HG02798 (cell line): ENCODE measurements around the gene NIPAL4.
"Not testable (repeated sequence)": the region's sequence is repeated elsewhere in the genome, so short reads cannot be mapped to it uniquely, and the experiment has no call there.

Source experiments
- ATAC-seq: cut with Tn5 transposase; IDR thresholded peaks from one replicate; pipeline ENCODE4 v1.9.1; 2021; ENCODE audit warnings: mild to moderate bottlenecking; ENCODE audit not compliant: unreplicated experiment, poor library complexity

Gene NIPAL4

DNA sequence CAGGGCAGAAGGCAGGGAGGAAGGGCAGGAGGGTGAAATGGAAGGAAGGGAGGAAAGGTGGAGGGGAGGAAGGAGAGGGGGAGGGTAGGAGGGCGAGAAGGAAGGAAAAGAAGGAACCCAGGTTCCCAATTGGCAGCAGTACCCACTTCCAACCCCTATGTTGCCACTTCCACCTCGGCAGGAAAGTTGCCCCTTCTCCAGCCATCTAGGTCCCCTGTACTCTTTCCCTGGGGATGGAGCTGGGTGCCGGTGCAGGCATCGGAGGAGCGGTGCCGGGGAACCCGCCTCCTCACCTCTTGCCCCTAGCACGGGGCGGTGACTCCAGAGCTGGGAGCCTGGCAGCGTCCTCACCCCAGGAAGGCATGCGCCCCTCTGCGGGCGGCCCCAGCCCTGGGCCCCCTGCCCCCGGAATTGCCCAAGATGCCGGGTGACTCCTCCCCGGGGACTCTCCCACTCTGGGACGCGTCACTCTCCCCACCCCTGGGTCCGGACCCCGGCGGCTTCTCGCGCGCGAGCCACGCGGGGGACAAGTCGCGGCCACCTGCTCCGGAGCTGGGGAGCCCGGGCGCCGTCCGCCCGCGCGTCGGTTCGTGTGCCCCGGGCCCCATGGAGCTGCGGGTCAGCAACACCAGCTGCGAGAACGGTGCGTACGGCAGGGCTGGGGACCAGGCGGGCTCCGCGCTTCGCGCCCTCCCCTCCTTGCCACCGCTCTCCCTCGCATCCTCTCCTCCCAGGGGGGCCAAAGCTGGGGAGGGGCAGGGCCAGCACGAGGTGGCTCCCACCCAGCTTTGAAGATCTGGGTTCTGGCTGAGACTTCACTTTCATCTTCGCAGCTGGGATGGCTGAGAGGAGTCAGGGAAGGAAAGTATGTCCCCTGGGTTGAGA is at the start of gene NIPAL4:
TSS of gene NIPAL4 (plus strand) at position 499 of the 885 bp plus-strand sequence. CDS start at position 607, 108 bp downstream.
- no peak for ATAC-seq

DNA sequence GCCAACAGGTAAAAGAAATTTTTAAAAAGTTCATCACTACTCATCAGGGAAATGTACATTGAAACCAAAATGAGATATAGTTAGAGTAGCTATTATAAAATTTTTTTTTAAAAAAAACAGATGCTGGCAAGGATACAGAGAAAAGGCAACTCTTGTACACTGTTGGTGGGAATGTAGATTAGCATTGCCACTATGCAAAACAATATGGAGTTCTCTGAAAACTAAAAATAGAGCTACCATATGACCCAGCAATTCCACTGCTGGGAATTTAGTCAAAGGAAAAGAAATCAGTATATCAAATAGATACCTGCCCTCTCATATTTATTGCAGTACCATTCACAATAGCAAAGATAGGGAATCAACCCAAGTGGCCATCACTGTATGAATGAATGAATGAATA is 44.2 kb upstream of the NIPAL4 start:
- no peak for ATAC-seq

DNA sequence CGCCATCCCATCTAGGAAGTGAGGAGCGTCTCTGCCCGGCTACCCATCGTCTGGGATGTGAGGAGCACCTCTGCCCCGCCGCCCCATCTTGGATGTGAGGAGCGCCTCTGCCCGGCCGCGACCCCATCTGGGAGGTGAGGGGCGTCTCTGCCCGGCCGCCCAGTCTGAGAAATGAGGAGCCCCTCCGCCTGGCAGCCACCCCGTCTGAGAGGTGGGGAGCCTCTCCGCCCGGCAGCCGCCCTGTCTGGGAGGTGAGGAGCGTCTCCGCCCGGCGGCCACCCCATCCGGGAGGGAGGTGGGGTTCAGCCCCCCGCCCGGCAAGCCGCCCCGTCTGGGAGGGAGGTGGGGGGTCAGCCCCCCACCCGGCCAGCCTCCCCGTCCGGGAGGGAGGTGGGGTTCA is 40.5 kb upstream of the NIPAL4 start:
- not testable (repeated sequence) for ATAC-seq

DNA sequence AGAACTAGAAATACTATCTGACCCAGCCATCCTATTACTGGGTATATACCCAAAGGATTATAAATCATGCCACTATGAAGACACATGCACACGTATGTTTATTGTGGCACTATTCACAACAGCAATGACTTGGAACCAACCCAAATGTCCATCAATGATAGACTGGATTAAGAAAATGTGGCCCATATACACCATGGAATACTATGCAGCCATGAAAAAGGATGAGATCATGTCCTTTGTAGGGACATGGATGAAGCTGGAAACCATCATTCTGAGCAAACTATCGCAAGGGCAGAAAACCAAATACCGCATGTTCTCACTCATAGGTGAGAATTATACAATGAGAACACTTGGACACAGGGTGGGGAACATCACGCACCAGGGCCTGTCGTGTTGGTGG is 30.1 kb upstream of the NIPAL4 start:
- not testable (repeated sequence) for ATAC-seq

DNA sequence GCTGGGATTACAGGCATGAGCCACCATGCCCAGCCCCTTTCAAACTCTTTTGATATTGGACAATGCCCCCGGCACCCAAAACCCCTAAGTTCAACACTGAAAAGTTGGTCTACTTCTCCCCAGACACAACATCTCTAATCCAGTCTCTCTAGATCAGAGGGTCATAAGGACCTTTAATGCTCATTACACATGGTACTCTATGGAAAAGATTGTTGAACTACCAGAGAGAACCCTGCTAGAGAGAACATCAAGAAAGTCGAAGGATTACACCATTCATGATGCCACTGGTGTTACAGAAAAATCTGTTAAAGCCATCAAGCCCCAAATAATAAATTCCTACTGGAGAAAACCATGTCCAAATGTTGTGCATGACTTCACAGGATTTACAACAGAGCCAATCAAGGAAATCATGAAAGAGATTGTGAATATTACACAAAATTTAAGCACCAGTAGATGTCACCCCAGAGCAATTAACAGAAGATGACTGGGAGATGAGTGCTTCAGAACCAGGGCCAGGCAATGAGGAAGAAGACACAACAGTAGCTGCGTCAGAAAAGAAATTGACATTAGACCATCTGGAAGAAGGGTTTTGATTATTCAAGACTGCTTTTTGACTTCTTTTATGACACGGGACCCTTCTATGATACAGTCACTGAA is 28.3 kb upstream of the NIPAL4 start:
- ATAC-seq: peak; percentile 69

DNA sequence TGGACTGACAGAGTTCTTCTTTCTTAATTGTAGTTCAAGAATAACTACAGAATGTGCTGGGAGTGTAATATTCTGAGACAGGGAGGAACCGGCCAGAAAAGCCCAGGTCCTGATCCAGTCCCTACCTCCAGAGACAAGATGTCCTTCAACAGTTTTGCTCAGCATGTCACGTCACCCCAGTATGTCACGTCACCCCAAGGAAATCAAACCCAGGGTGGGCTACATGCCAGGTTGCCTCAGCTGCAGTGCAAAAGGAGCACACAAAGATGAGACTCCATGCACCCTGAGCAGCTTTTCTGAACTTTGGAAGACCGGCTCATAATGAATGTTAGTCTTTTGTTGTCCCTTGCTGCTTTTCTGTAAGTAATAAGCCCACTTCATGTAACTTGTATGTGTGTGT is 25.9 kb upstream of the NIPAL4 start:
- ATAC-seq: no peak

DNA sequence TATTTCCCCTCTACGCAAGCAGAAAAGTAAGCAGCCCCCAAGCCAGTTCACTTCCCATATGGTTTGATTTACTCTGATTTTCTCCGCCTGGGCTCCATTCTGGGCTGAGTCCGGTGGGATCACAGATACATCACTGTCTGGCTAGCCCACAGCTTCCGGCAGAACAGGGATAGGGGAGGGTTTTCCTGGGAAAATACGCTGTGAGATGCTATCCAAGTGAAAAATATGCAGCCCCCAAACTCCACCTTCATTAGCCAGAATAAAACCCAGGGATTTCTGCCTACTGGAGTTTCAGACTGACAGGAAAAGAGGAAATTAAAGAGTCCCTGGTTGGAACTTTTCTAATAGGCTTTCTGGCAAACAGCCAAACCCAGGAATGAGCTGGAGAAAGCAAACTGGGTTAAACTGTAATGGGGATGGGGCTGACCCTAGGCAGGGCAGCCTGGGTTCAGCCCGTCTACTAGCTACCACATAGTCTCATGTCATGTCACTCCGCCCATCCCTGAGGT is 16.9 kb upstream of the NIPAL4 start:
- no peak for ATAC-seq

DNA sequence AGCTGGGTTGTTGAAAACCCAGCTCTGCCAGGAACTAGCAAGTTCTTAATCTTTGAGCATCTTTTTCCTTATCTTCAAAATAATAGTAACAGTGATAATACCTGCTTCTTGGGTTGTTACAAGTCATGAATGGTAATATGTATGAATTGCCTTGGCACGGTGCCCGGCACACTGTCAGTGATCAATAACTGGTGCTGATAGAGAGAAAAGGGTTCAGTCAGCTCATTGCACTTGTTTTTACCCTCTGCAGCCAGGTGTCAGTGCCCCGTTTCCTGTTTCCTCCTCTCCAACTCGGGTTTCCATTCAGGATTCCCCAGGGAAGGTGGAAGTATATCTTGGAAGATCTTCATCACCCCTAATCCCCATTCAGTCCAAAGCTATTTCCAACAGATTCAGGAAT is 15.8 kb upstream of the NIPAL4 start:
- no peak for ATAC-seq

DNA sequence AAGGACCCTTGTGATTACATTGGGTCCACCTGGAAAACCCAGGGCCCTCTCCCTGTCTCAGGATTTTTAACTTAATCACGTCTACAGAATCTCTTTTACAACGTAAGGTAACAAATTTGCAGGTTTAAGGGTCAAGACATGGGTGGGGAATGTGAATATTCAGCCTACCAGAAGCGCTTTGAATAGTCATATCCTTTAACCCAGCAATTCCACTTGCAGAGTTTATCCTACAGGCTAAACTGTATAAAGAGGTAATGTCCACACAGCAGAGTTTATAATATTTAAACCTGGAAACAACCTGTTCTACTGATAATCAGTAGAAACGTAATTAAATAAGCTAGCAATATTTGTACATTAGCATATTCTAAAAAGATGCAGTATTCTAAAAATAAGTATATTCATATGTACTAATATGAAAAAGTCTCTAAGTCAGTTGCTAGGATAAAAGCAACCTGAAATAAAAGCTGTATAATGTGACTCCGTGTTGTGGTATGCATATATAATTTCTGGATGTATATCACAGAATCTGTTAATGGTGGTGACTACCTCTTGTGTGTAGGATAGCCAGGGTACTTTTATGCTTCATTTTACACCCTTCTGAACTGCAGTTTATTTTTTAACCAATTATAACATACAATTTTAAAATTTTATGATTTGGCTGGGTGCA is 14.1 kb upstream of the NIPAL4 start:
- no peak for ATAC-seq

DNA sequence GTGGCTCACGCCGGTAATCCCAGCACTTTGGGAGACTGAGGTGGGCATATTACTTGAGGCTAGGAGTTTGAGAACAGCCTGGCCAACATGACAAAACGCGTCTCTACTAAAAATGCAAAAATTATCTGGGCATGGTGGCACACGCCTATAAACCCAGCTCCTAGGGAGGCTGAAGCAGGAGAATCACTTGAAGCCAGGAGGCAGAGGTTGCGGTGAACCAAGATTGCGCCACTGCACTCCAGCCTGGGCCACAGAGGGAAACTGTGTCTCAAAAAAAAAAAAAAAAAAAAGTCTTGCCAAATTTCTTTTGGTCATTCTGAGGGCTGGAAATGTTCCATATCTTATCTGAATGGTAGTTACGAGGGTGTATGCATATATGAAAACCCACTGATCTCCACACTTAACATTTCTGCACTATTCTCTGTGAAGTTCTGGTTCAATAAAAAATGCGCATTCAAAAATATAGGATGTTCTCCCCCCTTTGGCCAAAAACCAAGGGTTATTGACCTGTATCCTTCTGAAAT is 13.5 kb upstream of the NIPAL4 start:
- ATAC-seq: no peak

DNA sequence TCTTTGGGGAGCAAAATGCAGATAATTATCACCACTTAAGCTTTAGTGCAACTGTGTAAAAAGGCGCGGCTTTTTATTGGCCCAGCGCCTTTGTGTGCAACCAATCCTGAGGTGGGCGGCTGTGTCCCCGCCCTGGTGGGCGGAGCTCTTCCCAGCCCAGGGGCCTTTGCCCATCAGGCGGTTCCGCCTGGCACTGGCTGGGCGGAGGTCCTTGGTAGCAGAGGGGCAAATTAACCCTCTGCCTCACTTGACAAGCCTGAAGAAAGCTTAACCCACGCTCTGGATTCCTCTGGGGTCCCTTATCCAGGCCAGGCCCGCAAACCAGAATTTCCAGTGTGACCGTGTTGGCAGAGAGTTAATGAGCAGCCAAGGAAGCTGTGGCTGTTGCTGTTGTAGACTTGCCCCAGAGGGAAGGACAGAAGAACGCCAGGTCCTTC is 12.8 kb upstream of the NIPAL4 start:
- no peak for ATAC-seq

DNA sequence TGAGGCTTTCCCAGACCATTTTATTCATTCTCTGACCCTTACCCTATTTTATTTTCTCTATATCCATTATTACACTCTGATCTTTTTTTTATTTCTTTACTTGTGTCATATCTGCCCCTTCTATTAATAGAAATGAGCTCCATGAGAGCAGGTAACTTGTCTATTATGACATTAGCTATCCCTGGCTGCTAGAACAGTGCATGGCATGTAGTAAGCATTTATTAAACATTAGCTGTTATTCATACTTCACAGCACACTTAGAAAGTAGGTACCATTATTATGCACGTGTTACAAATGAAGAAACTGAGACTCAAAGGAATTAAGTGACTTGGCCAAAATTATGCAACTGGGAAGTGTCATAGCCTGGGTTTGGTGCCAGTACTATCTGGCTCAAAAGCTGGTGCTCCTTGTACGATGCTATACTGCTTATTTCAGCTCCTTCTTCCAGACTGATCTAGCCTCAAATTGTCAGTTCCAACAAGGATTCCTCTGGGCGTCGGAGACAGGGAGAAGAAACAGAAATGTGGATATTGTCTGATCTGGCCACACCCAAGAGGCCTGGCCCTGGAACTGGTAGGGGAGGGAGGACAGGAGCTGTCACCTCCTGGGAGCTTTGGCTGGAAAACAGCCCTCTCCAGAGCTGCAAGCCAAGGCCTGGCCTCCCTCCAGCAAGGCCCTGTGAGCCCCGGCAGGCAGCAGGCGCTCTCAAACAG is 10.8 kb upstream of the NIPAL4 start:
- ATAC-seq: no peak

DNA sequence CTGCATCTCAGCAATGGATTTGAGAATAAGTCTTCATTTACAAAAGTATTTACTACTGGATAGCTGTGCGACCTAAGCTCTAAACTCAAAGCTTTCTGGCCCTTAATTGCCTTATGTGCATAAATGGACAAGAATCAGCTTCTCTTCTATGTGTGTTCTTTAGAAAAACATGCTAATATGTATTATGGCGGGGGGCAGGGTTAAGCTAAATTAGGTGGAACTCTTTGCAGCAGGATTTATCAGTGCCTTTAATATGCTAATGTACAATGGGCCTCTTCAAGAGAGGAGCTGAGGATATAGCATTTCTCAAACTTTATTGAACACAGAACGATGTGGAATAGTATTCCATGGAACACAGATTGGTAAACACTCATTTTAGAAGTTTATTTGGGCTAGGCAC is 10.0 kb upstream of the NIPAL4 start:
- no peak for ATAC-seq

DNA sequence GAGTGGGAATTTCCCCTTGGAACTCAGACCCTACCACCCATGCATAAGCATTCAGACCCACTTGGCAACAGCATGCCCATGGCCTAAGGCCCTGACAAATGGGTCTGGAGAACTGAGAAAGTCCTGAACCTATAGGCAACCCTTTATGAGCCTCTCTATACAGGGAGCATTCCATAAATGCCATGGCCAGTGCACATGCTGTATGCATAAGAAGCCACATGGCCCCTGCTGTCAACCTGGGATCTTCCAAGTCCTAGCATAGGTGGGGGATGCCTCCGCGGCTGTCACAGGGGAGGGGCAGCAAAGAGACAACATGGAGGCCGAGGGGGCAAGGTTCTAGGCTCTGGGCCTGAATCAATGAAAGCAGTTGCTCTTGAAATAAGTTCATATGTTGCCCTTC is 8.2 kb upstream of the NIPAL4 start:
- no peak for ATAC-seq

DNA sequence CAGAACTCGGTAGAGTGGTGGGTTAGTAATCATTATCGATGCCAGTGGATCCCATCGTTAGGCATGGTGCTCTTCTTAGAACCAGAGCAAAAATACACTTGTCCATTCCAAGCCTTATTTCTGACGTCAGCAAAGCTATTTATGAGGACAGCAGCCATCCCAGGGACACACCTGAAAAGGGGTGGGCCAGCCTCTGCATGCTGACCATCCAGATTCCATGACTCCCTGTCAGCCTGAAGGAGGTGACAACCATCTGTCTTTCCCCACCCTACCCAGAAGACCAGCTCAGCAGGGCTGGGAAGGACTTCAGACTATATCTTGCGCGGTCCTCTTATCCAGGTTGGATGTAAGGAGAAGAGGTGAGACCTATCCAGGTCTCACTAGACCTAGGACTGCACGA is 5.7 kb upstream of the NIPAL4 start:
- ATAC-seq: no peak

DNA sequence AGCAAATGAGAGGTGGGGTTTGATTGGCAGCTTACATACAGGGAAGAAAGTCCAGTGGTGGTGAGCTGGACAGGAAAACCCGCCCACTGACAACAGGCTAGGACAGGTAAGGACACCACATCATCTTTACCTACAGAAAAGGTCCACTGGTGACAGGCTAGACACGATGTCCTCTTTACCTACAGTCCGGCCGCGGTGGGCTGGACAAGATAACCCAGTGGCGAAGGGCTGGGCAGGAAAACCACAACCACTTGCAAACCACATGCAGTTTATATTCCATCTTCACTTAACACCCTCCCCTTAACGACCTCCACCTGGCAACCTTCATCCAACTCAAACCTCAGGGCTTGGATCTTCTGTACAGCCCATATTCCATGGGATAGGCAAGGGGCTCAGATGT is 5.0 kb upstream of the NIPAL4 start:
- no peak for ATAC-seq

DNA sequence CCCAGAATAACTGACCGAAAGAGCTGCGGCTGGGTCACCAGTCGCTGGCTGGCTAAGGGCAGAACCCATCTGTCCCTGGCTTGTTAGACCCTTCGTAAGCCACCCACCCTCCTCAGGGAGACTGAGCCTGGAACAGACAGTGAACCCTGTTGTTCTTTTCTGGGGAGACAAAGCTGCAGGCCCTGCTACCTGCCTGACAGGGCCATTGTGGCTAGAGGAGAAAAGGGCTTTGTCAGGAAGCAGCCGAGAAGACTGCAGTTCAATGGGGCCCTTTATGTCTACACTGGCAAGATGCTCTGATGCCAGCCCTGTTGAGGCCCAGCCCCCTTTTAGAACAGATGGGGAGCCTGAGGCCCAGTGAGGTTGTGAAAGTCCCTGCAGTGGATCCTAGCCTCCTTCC is 3.7 kb upstream of the NIPAL4 start:
- no peak for ATAC-seq

DNA sequence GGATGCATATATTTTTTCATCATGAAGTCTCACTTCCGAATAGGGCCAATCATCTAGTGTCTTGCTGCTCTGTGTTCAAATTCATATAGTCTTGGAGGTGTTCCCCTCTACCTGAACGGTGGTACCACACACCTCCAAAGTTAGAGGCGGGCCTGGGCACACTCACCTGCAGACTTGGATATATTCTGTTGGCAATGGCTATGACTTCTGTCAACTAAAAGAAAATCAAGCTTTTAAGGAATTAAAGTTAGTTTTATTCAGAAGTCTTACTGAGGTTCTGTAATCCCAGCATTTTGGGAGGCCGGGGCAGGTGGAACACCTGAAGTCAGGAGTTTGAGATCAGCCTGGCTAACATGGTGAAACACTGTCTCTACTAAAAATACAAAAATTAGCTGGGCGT is 2.6 kb upstream of the NIPAL4 start:
- ATAC-seq: no peak

DNA sequence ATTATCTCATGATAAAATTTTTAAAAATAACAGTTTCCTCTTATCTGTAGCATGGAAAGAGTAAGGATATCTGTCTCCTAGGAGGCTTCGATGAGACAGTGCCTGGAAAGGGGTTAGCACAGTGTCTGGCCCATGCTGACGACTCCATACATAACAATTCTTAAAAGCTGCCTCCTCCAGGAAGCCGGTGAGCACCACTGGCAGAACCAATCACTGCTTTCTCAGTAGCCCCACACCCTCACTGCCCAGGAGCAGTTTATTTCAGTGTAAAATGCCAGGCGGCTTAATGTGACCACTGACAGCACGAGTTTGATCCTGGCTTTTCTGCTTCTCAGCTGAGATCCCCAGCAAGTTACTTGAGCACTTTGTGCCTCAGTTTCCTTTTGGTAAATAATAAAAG is 1.2 kb upstream of the NIPAL4 start:
- ATAC-seq: no peak
